ENCODE measurements around the gene TADA3. TPM values are rescaled to one million over a fixed set of nuclear protein-coding genes. Genes with fewer than 3 reads are reported as not detected.

Gene TADA3
- total and polyA plus RNA-seq, 2 of the 4 experiments (the other 2 are of a cell fraction), result 68.0 to 83.0 TPM

DNA sequence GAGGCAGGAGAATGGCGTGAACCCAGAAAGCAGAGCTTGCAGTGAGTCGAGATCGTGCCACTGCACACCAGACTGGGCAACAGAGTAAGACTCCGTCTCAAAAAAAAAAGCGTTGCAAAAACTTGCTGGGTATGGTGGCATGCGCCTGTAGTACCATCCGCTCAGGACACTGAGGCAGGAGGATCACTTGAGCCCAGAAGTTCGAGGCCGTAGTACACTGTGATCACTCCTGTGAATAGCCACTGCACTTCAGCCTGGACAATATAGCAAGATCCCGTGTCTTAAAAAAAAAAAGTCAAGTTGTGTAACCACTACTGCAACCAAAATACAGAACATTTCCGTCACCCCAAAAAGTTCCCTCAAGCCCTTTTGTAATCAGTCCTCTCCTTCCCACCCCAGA, 2.1 kb upstream of the TADA3 start:
- Histone ChIP-seq H4K91ac (ENCODE audit: insufficient read depth, low read depth, low read length) (no peak overlapping the region), H3K4me1 (ENCODE audit: control insufficient read depth, insufficient read depth, low read length) (peaks cover 9% of the 10 kb centered on the region), H2AK5ac (ENCODE audit: low read depth, low read length) (no peak overlapping the region), H4K20me1 (ENCODE audit: insufficient read depth, low read length) (peaks cover 31% of the 10 kb centered on the region; the same call in 1 of the 2 replicates), H3K14ac (replicated peaks; ENCODE audit: low read depth, low read length) (no peak overlapping the region), H3K27me3 (ENCODE audit: control insufficient read depth, insufficient read depth, low read length) (no peaks in the 10 kb centered on the region), H3K9me3 (ENCODE audit: control insufficient read depth, insufficient read depth, low read length) (no peaks in the 10 kb centered on the region), H3K9me1 (ENCODE audit: insufficient read depth, low read length) (peaks cover 15% of the 10 kb centered on the region), H3K4me2 (ENCODE audit: low read depth, low read length) (no peak overlapping the region), H3K4ac (ENCODE audit: low read depth, low read length) (no peak overlapping the region), H3K56ac (ENCODE audit: extremely low read depth, insufficient read depth, low read length) (no peak overlapping the region), H3K27ac (ENCODE audit: insufficient read depth, low read length) (no peak overlapping the region), H2BK120ac (ENCODE audit: low read depth, low read length) (no peak overlapping the region), H3K23ac (ENCODE audit: low read depth, low read length) (no peak overlapping the region), H2AK9ac (replicated peaks; ENCODE audit: low read depth, low read length, poor library complexity) (no peak overlapping the region), H4K8ac (ENCODE audit: low read depth in 2 of 2, low read length in 2 of 2) (no peak overlapping the region), H3K36me3 (ENCODE audit: control insufficient read depth, insufficient read depth, low read length) (peaks cover 36% of the 10 kb centered on the region), H3K18ac (ENCODE audit: low read depth, low read length) (no peak overlapping the region), H2BK20ac (ENCODE audit: low read depth, low read length) (no peak overlapping the region), H3K9ac (ENCODE audit: low read depth, low read length) (no peak overlapping the region), H4K5ac (ENCODE audit: low read depth, low read length) (no peak overlapping the region), H2BK15ac (ENCODE audit: low read depth, low read length) (no peak overlapping the region), H3K79me1 (ENCODE audit: low read depth in 1 of 2, low read length in 2 of 2) (peaks cover 42 to 60% of the 10 kb centered on the region in 2 experiments), H2BK5ac (ENCODE audit: low read depth, low read length, poor library complexity, severe bottlenecking) (no peak overlapping the region), H2AFZ (replicated peaks; ENCODE audit: low read length, poor library complexity) (no peak overlapping the region), H3K4me3 (ENCODE audit: insufficient read depth, low read depth, low read length) (no peak overlapping the region)
- intact Hi-C loops (cut with micrococcal nuclease) (loop anchor here (5.0 kb wide), 1 partner anchor 62 kb away; the partner anchor contains the start of gene BRPF1), in situ Hi-C loops (cut with MboI; ENCODE audit: low sequenced_read_pairs) (no loop called here), dilution Hi-C loops (cut with HindIII; ENCODE audit: low sequenced_read_pairs, unreplicated experiment) (no loop called here)
- WGBS, 2 experiments (ENCODE audit: extremely low coverage in 2 of 2, insufficient read length in 1 of 2), result 90% methylated on average over 9 of the region's 11 CpGs; no CpG with 5 or more reads in 1 of the 2 experiments
- ChIA-PET CTCF (no interaction called here), POLR2A (ENCODE audit: unreplicated experiment) (no interaction called here)
- DNase-seq (no peak), ATAC-seq (ENCODE audit: low read depth) (no peak)
- no TSS peak for BruUV-seq (replicated peaks)
- 0 out of 2 replicates have a peak, but pooled peaks have one; percentile 4 for TF ChIP-seq POLR2A (IDR thresholded peaks at IDR 0.05; ENCODE audit: low read depth, low read length)
- no peak for TF ChIP-seq NFE2L2 (IDR thresholded peaks at IDR 0.05; ENCODE audit: low read depth, low read length)

Data from IMR-90 (cell line).